Raji (cell line): Measurements from ENCODE around the gene MT1G.

ENCODE experiments used
- POLR2A ChIP-seq: IDR thresholded peaks from 2 replicates; pipeline ENCODE4 v1.6.1; 2011; ENCODE audit warnings: low read depth, low read length, control low read depth; ENCODE audit not compliant: insufficient read depth

MT1G gene

GRCh38 chr16:56673921-56674320, 6.1 kb upstream of the MT1G start:
- no peak for TF ChIP-seq POLR2A

- TF ChIP-seq POLR2A, result no peak
Measured at GRCh38 chr16:56672761-56673536, 5.1 kb upstream of the MT1G start.

GRCh38 chr16:56670620-56670934, 2.7 kb upstream of the MT1G start:
- TF ChIP-seq POLR2A, result no peak

GRCh38 chr16:56669840-56670619, 2.2 kb upstream of the MT1G start:
- no peak for TF ChIP-seq POLR2A

- TF ChIP-seq POLR2A, result no peak
Measured at GRCh38 chr16:56669005-56669839, 1.4 kb upstream of the MT1G start, which contains the start of gene MT1H. TSS of gene MT1H (plus strand) at chr16:56669814. CDS start at chr16:56669885, 71 bp downstream.

GRCh38 chr16:56664506-56664905, 3.4 kb downstream of the MT1G start:
- TF ChIP-seq POLR2A, result no peak

- no peak for TF ChIP-seq POLR2A
Measured at GRCh38 chr16:56662357-56663354, 5.2 kb downstream of the MT1G start.

GRCh38 chr16:56658327-56658875, 9.5 kb downstream of the MT1G start:
- no peak for TF ChIP-seq POLR2A

GRCh38 chr16:56657555-56658326, 10.1 kb downstream of the MT1G start, which contains the start of gene MT1F:
TSS of gene MT1F (plus strand) at chr16:56657959. CDS start at chr16:56658059, 100 bp downstream.
- no peak for TF ChIP-seq POLR2A

- no peak for TF ChIP-seq POLR2A
Measured at GRCh38 chr16:56653218-56653617, 14.6 kb downstream of the MT1G start.

- TF ChIP-seq POLR2A, result no peak
Measured at GRCh38 chr16:56652600-56652999, 15.3 kb downstream of the MT1G start.

- no peak for TF ChIP-seq POLR2A
Measured at GRCh38 chr16:56651586-56651985, 16.3 kb downstream of the MT1G start, which contains the start of gene MT1B. TSS of gene MT1B (plus strand) at chr16:56651886. CDS start at chr16:56651954, 68 bp downstream.

GRCh38 chr16:56649820-56650219, 18.0 kb downstream of the MT1G start:
- no peak for TF ChIP-seq POLR2A
